HEK293 (cell line): Measurements from ENCODE around the gene DCAF4.

Experiments
- CTCF ChIA-PET: fragments of 350-600 bp; formaldehyde crosslinking; extraction: SDS; loops from one replicate; lab custom pipeline; 2021; ENCODE audit warnings: antibody characterized with exemption; lab: Yijun Ruan, JAX
- POLR2A ChIA-PET: fragments of 300-600 bp; formaldehyde crosslinking; extraction: SDS; loops from one replicate; lab custom pipeline; 2020; ENCODE audit warnings: antibody characterized with exemption, inconsistent platforms; lab: Yijun Ruan, JAX
- H3K27ac ChIP-seq: fragments of 200-500 bp; sonication (Bioruptor generic); 2 replicates; pipeline ENCODE4 v1.5.1; 2014; ENCODE audit warnings: low read depth, low read length, control low read depth, inconsistent platforms; ENCODE audit errors: extremely low read depth
- H3K36me3 ChIP-seq, 2 experiments: fragments of 200-500 bp in 1 of 2; sonication (Bioruptor generic) in 1 of 2; 1 replicate in 1 of 2; 2 replicates in 1 of 2; pipeline ENCODE4 v1.5.1; 2014 to 2017; ENCODE audit warnings: inconsistent platforms in 2 of 2, low read length in 2 of 2; ENCODE audit not compliant: control insufficient read depth in 2 of 2, insufficient read depth in 1 of 2
- H3K4me1 ChIP-seq: fragments of 200-500 bp; sonication (Bioruptor generic); 2 replicates; pipeline ENCODE4 v1.5.1; 2014; ENCODE audit warnings: mild to moderate bottlenecking, low read length, inconsistent platforms; ENCODE audit not compliant: control insufficient read depth, insufficient read depth
- H3K4me3 ChIP-seq: 2 replicates; pipeline ENCODE4 v1.5.1; 2011; ENCODE audit warnings: low read depth, mild to moderate bottlenecking, control low read depth, low read length, moderate library complexity
- H3K9me3 ChIP-seq: fragments of 200-500 bp; sonication (Bioruptor generic); 2 replicates; pipeline ENCODE4 v1.5.1; 2014; ENCODE audit warnings: low read depth, low read length, inconsistent platforms; ENCODE audit not compliant: control insufficient read depth, insufficient read depth
- KLF10 ChIP-seq: fragments of 450-650 bp; IDR thresholded peaks from 2 replicates; pipeline ENCODE4 v1.5.1; 2018; ENCODE audit warnings: missing biosample characterization, mild to moderate bottlenecking, missing genetic modification characterization
- SCRT1 ChIP-seq: fragments of 450-650 bp; formaldehyde crosslinking; IDR thresholded peaks from 2 replicates; pipeline ENCODE4 v1.5.1; 2016; ENCODE audit warnings: missing biosample characterization, missing genetic modification characterization, borderline replicate concordance
- SCRT2 ChIP-seq: fragments of 450-650 bp; formaldehyde crosslinking; IDR thresholded peaks from 2 replicates; pipeline ENCODE4 v1.5.1; 2016; ENCODE audit warnings: missing biosample characterization, missing genetic modification characterization
- SP2 ChIP-seq: fragments of 450-650 bp; formaldehyde crosslinking; IDR thresholded peaks from 2 replicates; pipeline ENCODE4 v1.5.1; 2016; ENCODE audit warnings: missing biosample characterization, missing genetic modification characterization
- ZBTB44 ChIP-seq: fragments of 450-650 bp; IDR thresholded peaks from 2 replicates; pipeline ENCODE4 v1.5.1; 2018; ENCODE audit warnings: missing biosample characterization, mild to moderate bottlenecking, missing genetic modification characterization
- ZFP69B ChIP-seq: fragments of 450-650 bp; formaldehyde crosslinking; IDR thresholded peaks from 2 replicates; pipeline ENCODE4 v1.5.1; 2016; ENCODE audit warnings: missing biosample characterization, missing genetic modification characterization
- ZIC2 ChIP-seq: fragments of 450-650 bp; formaldehyde crosslinking; IDR thresholded peaks from 2 replicates; pipeline ENCODE4 v1.5.1; 2016; ENCODE audit warnings: missing biosample characterization, missing genetic modification characterization
- ZNF114 ChIP-seq: fragments of 450-650 bp; formaldehyde crosslinking; IDR thresholded peaks from 2 replicates; pipeline ENCODE4 v1.5.0; 2017; ENCODE audit warnings: missing biosample characterization, missing genetic modification characterization
- ZNF133 ChIP-seq: fragments of 450-650 bp; formaldehyde crosslinking; IDR thresholded peaks from 2 replicates; pipeline ENCODE4 v1.5.1; 2016; ENCODE audit warnings: missing biosample characterization, missing genetic modification characterization
- ZNF248 ChIP-seq: fragments of 450-650 bp; formaldehyde crosslinking; IDR thresholded peaks from 2 replicates; pipeline ENCODE4 v1.5.1; 2017; ENCODE audit warnings: missing biosample characterization, missing genetic modification characterization
- ZNF274 ChIP-seq, 2 experiments: fragments of 200-500 bp in 1 of 2; fragments of 450-650 bp in 1 of 2; sonication (Bioruptor generic) in 1 of 2; formaldehyde crosslinking in 1 of 2; IDR thresholded peaks; 2 replicates each; pipeline versions ENCODE4 v1.5.1 to v1.6.1; 2014 to 2016; ENCODE audit warnings: borderline replicate concordance in 1 of 2, inconsistent platforms in 1 of 2, low read length in 1 of 2, missing biosample characterization in 1 of 2, missing genetic modification characterization in 1 of 2
- ZNF37A ChIP-seq: fragments of 450-650 bp; IDR thresholded peaks from 2 replicates; pipeline ENCODE4 v1.5.1; 2018; ENCODE audit warnings: missing biosample characterization, missing genetic modification characterization
- ZNF544 ChIP-seq: fragments of 450-650 bp; formaldehyde crosslinking; IDR thresholded peaks from 2 replicates; pipeline ENCODE4 v1.5.0; 2017; ENCODE audit warnings: missing biosample characterization, missing genetic modification characterization
- ZSCAN18 ChIP-seq: fragments of 450-650 bp; formaldehyde crosslinking; IDR thresholded peaks from 2 replicates; pipeline ENCODE4 v1.5.1; 2016; ENCODE audit warnings: missing biosample characterization, missing genetic modification characterization
- ZSCAN23 ChIP-seq: fragments of 450-650 bp; formaldehyde crosslinking; IDR thresholded peaks from 2 replicates; pipeline ENCODE4 v1.5.1; 2016; ENCODE audit warnings: missing biosample characterization, missing genetic modification characterization
- TF ChIP-seq, protein P1 (sequence below): fragments of 450-650 bp; IDR thresholded peaks from 2 replicates; pipeline ENCODE4 v1.5.1; 2018; ENCODE audit warnings: missing biosample characterization, missing genetic modification characterization
- TF ChIP-seq, protein P2 (sequence below): fragments of 450-650 bp; formaldehyde crosslinking; IDR thresholded peaks from 2 replicates; pipeline ENCODE4 v1.5.1; 2017; ENCODE audit warnings: missing biosample characterization, missing genetic modification characterization

DCAF4 gene

GRCh38 chr14:72913809-72914208 is 12.5 kb upstream of the DCAF4 start:
- ChIA-PET POLR2A (no interaction called here), CTCF (interaction anchor here (1.1 kb wide), 1 partner anchor 10 kb away, joined by 4 read pairs; no protein-coding TSS in a partner anchor)
- TF ChIP-seq ZNF274 (IDR thresholded peaks at IDR 0.05; ENCODE audit: low read length) (no peak), ZNF274 (tag by site-specific recombination; IDR thresholded peaks at IDR 0.05; ENCODE audit: borderline replicate concordance) (no peak), ZNF248 (no peak), SCRT2 (tag by site-specific recombination) (peak; percentile 77), ZBTB44 (tag by site-specific recombination) (no peak), KLF10 (tag by site-specific recombination) (no peak), ZNF544 (tag by site-specific recombination) (no peak), SCRT1 (peak; percentile 51; the same call in 1 of the 2 replicates)
- TF ChIP-seq, protein P1, sequence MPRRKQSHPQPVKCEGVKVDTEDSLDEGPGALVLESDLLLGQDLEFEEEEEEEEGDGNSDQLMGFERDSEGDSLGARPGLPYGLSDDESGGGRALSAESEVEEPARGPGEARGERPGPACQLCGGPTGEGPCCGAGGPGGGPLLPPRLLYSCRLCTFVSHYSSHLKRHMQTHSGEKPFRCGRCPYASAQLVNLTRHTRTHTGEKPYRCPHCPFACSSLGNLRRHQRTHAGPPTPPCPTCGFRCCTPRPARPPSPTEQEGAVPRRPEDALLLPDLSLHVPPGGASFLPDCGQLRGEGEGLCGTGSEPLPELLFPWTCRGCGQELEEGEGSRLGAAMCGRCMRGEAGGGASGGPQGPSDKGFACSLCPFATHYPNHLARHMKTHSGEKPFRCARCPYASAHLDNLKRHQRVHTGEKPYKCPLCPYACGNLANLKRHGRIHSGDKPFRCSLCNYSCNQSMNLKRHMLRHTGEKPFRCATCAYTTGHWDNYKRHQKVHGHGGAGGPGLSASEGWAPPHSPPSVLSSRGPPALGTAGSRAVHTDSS (tag by site-specific recombination), result no peak
- no peaks in the 10 kb centered on the region for H3K36me3 ChIP-seq
- H3K4me3 ChIP-seq, result no peak overlapping the region
- H3K27ac ChIP-seq, result no peak overlapping the region
- no peaks in the 10 kb centered on the region for H3K9me3 ChIP-seq
- no peaks in the 10 kb centered on the region for H3K4me1 ChIP-seq

DNA sequence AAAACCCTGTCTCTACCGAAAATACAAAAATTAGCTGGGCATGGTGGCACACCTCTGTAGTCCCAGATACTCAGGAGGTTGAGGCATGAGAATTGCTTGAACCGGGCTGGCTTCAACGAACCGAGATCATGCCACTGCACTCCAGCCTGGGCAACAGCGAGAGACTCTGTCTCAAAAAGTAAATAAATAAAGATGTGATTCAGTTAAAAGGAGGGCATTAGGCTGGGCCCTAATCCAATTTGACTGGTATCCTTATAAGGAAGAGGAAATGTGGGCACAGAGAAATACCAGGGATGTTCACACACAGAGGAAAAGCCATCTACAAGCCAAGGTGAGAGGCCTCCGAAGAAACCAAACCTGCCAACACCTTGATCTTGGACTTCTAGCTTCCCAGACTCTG is 10.1 kb upstream of the DCAF4 start:
- POLR2A ChIA-PET, result no interaction called here
- H3K4me1 ChIP-seq, result no peaks in the 10 kb centered on the region

More for the DNA sequence above, 10.1 kb upstream of the DCAF4 start:
- H3K9me3 ChIP-seq, result no peaks in the 10 kb centered on the region
- no peaks in the 10 kb centered on the region for H3K36me3 ChIP-seq
- CTCF ChIA-PET, result interaction anchor here (2.7 kb wide), 1 partner anchor 12 kb away, joined by 17 read pairs; no protein-coding TSS in a partner anchor
- H3K27ac ChIP-seq, result no peak overlapping the region
- TF ChIP-seq ZIC2, result no peak
- no peak for TF ChIP-seq ZNF114 (tag by site-specific recombination)
- no peak for TF ChIP-seq ZFP69B
- no peak for TF ChIP-seq ZSCAN23 (tag by site-specific recombination)
- TF ChIP-seq, protein P2, sequence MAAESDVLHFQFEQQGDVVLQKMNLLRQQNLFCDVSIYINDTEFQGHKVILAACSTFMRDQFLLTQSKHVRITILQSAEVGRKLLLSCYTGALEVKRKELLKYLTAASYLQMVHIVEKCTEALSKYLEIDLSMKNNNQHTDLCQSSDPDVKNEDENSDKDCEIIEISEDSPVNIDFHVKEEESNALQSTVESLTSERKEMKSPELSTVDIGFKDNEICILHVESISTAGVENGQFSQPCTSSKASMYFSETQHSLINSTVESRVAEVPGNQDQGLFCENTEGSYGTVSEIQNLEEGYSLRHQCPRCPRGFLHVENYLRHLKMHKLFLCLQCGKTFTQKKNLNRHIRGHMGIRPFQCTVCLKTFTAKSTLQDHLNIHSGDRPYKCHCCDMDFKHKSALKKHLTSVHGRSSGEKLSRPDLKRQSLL, result no peak
- TF ChIP-seq ZNF37A (tag by site-specific recombination), result no peak
- TF ChIP-seq ZSCAN18 (tag by site-specific recombination), result no peak
- TF ChIP-seq SP2 (tag by site-specific recombination), result no peak
- no peak for TF ChIP-seq ZNF133 (tag by site-specific recombination)
- TF ChIP-seq, all 188 proteins: peak for 0
- H3K4me3 ChIP-seq, result no peak overlapping the region
